RWPE1 (cell line): Measurements from ENCODE around the gene VAMP1.
"Not testable (repeated sequence)": the region's sequence is repeated elsewhere in the genome, so short reads cannot be mapped to it uniquely, and the experiment has no call there.

Source experiments
- CTCF ChIA-PET: fragments of 350-600 bp; sonication (Branson Sonifier 250); formaldehyde crosslinking; extraction: SDS; loops from one replicate; lab custom pipeline; 2021; lab: Yijun Ruan, JAX
- POLR2A ChIA-PET: fragments of 400-600 bp; formaldehyde crosslinking; extraction: SDS; loops from one replicate; lab custom pipeline; 2020; ENCODE audit warnings: antibody characterized with exemption; ENCODE audit not compliant: low non-redundant PET; lab: Yijun Ruan, JAX
- DNase-seq: peaks from one replicate; pipeline ENCODE4 v3.0.0; 2012; ENCODE audit warnings: low spot score
- H3K27ac ChIP-seq: fragments of 450-650 bp; 2 replicates; pipeline ENCODE4 v1.5.1; 2017
- CTCF ChIP-seq: fragments of 450-650 bp; conservative IDR thresholded peaks from 2 replicates; pipeline ENCODE4 v1.5.1; 2017; ENCODE audit warnings: low read depth, mild to moderate bottlenecking

The VAMP1 gene

GRCh38 chr12:6434205-6435140 lies 36.0 kb downstream of the VAMP1 start:
- ChIA-PET CTCF (no interaction called here), POLR2A (no interaction called here)
- TF ChIP-seq CTCF = no peak
- no peak overlapping the region for H3K27ac ChIP-seq
- DNase-seq = no peak

DNA sequence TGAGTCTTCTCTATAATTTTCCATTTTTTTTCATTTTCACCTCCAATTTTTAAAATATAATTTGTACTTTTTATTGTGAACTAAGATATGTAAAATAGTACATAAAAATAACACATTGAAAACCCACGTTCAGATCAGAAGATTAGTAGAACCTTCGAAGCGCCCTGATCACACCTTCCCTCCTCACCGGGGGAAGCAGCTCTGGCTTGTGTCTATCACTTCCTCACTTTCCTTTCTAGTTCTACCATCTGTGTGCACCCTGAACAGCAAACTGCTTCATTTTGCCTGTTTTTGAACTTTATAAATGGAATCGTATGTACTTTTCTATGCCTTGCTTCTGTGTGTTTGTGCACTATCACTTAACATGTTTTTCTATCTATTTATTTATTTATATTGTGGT lies 37.5 kb downstream of the VAMP1 start:
- ChIA-PET POLR2A (no interaction called here), CTCF (interaction anchor here (0.5 kb wide), 1 partner anchor 371 kb away, joined by 3 read pairs; no protein-coding TSS in a partner anchor)
- no peak for TF ChIP-seq CTCF
- DNase-seq = no peak
- no peak overlapping the region for H3K27ac ChIP-seq

DNA sequence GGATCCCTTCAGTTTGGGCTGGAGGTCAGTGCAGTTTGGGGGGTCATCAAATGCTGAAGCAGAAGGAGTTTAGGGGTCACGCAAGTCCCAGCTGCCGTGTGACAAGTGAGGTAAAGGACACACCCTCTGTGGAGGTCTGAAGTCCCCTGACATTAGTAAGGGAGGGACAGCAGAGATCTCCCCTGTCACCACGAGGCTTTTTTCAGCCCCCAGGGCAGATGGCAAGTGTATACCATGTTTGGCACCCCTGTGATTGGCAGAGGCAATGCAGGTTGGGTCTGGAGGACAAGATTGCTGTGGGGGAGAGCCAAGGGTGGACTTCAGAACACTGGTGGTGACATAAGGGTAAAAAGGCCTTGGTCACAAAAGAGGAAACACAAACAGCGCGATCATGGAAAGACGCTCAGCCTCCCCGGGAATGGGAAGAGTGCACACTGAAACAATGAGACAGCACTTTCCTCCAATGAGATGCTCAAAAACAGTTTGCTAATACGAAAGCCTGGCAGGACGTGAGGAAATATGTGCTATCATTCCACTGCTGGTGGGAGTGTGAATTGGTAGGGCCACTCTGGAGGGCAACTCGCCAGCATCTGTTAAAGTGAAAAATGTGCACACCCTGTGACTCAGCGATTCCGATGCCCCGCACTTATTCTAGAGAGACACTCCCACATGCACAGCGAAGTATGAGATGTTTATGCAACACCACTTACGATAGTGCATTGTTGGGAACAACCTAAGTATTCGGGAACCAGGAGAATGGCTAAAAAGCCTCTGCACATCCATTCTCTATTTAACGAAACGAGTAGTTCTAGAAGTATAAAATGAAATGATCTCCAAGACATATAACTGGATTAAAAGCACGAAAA lies 40.1 kb downstream of the VAMP1 start:
- ChIA-PET CTCF (no interaction called here), POLR2A (no interaction called here)
- peak overlapping the region; percentile 85 for H3K27ac ChIP-seq
- DNase-seq = peak; percentile 81
- no peak for TF ChIP-seq CTCF

DNA sequence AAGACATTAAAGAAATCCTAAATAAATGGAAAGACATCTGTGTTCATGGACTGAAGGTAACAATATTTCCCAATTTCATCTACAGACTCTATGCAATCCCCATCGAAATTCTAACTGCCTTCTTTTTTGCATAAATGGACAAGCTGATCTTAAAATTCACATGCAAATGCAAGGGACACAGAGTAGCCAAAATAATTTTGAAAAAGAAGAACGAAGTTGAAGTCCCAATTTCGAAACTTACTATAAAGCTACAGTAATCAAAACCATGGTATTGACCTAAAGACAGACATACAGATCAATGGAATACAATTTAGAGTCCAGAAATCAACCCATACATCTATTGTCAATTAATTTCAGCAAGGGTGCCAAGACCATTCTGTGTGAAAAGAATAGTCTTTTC lies 42.2 kb downstream of the VAMP1 start:
- no peak for DNase-seq
- ChIA-PET CTCF (no interaction called here), POLR2A (no interaction called here)
- no peak for TF ChIP-seq CTCF
- H3K27ac ChIP-seq = no peak overlapping the region

DNA sequence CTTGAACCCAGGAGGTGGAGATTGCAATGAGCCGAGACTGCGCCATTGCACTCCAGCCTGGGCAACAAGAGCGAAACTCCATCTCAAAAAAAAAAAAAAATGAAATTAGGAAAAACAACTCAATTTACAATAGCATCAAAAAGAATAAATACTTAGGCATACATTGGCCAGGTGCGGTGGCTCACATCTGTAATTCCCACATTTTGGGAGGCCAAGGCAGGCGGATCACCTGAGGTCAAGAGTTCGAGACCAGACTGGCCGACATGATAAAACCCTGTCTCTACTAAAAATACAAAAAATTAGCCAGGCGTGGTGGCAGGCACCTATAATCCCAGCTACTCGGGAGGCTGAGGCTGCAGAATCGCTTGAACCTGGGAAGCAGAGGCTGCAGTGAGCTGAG lies 42.7 kb downstream of the VAMP1 start:
- POLR2A ChIA-PET, CTCF ChIA-PET, H3K27ac ChIP-seq, DNase-seq: not testable (repeated sequence)

DNA sequence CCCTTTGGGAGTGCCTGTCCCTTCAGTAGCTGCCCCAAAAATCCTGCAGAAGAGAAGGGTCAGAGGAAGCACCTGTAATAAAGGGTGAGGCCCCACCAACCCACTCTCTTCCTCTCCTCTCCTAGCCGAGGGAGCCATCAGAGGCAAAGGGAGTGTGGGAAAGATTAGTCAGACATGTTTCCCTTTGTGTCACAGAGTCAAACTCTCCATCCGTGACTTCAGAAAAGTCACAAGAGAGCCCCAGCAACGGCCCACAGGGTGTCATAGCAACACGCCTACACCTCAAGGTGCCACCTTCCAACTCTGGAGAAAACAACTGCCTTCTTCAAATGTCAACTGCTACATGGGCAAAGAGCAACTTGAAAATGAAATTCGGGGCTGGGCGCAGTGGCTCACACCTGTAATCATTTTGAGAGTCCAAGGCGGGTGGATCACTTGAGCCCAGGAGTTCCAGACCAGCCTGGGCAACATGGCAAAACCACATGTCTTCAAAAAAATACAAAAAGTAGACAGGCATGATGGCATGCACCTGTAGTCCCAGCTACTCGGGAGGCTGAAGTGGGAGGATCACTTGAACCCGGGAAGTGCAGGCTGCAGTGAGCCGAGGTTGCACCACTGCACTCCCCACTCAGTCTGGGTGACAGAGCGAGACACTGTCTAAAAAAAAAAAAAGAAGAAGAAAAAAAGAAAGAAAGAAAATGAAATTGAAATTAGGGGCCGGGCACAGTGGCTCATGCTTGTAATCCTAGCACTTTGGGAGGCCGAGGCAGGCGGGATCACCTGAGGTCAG lies 43.4 kb downstream of the VAMP1 start:
- ChIA-PET POLR2A (no interaction called here), CTCF (no interaction called here)
- DNase-seq = no peak

More for the DNA sequence above, 43.4 kb downstream of the VAMP1 start:
- TF ChIP-seq CTCF = no peak
- no peak overlapping the region for H3K27ac ChIP-seq
